WERI-Rb-1 (cell line): ENCODE data around the gene PTPRG.

Source experiments
- DNase-seq: peaks from one replicate; pipeline ENCODE4 v3.0.0-alpha.2; 2020
- H3K27ac ChIP-seq: fragments of 250-450 bp; sonication (Bioruptor Pico); 2 replicates; pipeline ENCODE4 v1.5.1; 2020; ENCODE audit warnings: mild to moderate bottlenecking, moderate library complexity
- H3K27me3 ChIP-seq: fragments of 250-450 bp; sonication (Bioruptor Pico); 2 replicates; pipeline ENCODE4 v1.5.1; 2021; ENCODE audit warnings: mild to moderate bottlenecking, low read depth, moderate library complexity; ENCODE audit not compliant: insufficient read depth, severe bottlenecking
- H3K36me3 ChIP-seq: fragments of 250-450 bp; sonication (Bioruptor Pico); 2 replicates; pipeline ENCODE4 v1.5.1; 2020; ENCODE audit warnings: mild to moderate bottlenecking, moderate library complexity
- H3K4me3 ChIP-seq: 2 replicates; pipeline ENCODE4 v1.5.1; 2011; ENCODE audit warnings: low read depth, mild to moderate bottlenecking, control low read depth, low read length
- H3K9me3 ChIP-seq: fragments of 250-450 bp; sonication (Bioruptor Pico); 2 replicates; pipeline ENCODE4 v1.5.1; 2021; ENCODE audit warnings: mild to moderate bottlenecking, moderate library complexity; ENCODE audit not compliant: severe bottlenecking
- TF ChIP-seq, protein P1 (sequence below): IDR thresholded peaks from 2 replicates; pipeline ENCODE4 v1.5.1; 2011; ENCODE audit warnings: low read depth, mild to moderate bottlenecking, control low read depth, inconsistent platforms, low read length

PTPRG gene

DNA sequence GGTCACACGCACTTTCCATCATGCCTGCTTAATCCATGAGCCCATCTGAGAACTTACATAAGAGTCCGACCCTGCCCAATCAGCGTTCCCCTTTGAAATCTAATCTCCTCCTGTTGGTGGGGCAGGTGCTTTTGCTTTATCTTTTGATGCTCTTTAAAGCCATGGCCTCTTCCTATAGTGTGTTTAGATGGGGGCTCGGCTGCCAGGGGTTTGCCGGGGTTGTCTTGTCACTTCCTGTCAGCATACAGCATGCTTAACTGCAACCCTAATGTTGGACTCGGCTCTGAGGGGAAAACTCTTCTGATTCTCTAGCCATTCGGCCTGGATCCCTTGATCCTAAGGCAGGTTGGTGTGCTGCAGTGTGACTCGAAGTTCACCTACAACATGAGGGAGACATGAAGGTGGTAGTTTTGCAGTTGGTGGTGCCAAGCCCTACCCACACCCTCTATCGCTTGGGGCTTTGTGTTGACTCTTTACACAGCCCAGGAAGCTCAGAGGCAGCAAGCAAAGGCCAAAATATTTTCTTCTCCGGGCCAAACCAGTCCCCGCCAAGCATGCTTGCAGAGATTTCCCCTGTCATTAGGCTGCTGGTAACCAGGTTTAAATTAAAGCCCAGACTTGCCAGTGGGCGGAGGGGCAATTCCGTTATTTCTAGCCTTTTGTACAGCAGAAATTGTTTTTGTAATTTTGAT is 593.2 kb downstream of the PTPRG start:
- Histone ChIP-seq H3K9me3 (no peaks in the 10 kb centered on the region), H3K4me3 (no peak overlapping the region), H3K27ac (no peak overlapping the region), H3K27me3 (no peaks in the 10 kb centered on the region), H3K36me3 (peaks cover 17% of the 10 kb centered on the region)
- TF ChIP-seq, protein P1, sequence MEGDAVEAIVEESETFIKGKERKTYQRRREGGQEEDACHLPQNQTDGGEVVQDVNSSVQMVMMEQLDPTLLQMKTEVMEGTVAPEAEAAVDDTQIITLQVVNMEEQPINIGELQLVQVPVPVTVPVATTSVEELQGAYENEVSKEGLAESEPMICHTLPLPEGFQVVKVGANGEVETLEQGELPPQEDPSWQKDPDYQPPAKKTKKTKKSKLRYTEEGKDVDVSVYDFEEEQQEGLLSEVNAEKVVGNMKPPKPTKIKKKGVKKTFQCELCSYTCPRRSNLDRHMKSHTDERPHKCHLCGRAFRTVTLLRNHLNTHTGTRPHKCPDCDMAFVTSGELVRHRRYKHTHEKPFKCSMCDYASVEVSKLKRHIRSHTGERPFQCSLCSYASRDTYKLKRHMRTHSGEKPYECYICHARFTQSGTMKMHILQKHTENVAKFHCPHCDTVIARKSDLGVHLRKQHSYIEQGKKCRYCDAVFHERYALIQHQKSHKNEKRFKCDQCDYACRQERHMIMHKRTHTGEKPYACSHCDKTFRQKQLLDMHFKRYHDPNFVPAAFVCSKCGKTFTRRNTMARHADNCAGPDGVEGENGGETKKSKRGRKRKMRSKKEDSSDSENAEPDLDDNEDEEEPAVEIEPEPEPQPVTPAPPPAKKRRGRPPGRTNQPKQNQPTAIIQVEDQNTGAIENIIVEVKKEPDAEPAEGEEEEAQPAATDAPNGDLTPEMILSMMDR = no peak
- DNase-seq = no peak

- no peak overlapping the region for H3K4me3 ChIP-seq
- no peak for DNase-seq
- H3K27me3 ChIP-seq = no peaks in the 10 kb centered on the region
- TF ChIP-seq, protein P1 = no peak
- H3K36me3 ChIP-seq = peaks cover 30% of the 10 kb centered on the region
- H3K27ac ChIP-seq = no peak overlapping the region
- H3K9me3 ChIP-seq = no peaks in the 10 kb centered on the region
Measured at GRCh38 chr3:62159056-62159708, 597.8 kb downstream of the PTPRG start.

GRCh38 chr3:62159709-62160092 is 598.3 kb downstream of the PTPRG start:
- TF ChIP-seq, protein P1 = no peak
- Histone ChIP-seq H3K9me3 (no peaks in the 10 kb centered on the region), H3K36me3 (peaks cover 30% of the 10 kb centered on the region), H3K4me3 (no peak overlapping the region), H3K27ac (no peak overlapping the region), H3K27me3 (no peaks in the 10 kb centered on the region)
- DNase-seq = no peak

GRCh38 chr3:62161371-62161770 is 600.0 kb downstream of the PTPRG start:
- H3K9me3 ChIP-seq = no peaks in the 10 kb centered on the region
- no peak overlapping the region for H3K4me3 ChIP-seq
- no peak for DNase-seq
- H3K27ac ChIP-seq = no peak overlapping the region
- H3K36me3 ChIP-seq = peaks cover 30% of the 10 kb centered on the region
- no peaks in the 10 kb centered on the region for H3K27me3 ChIP-seq
- TF ChIP-seq, protein P1 = no peak

DNA sequence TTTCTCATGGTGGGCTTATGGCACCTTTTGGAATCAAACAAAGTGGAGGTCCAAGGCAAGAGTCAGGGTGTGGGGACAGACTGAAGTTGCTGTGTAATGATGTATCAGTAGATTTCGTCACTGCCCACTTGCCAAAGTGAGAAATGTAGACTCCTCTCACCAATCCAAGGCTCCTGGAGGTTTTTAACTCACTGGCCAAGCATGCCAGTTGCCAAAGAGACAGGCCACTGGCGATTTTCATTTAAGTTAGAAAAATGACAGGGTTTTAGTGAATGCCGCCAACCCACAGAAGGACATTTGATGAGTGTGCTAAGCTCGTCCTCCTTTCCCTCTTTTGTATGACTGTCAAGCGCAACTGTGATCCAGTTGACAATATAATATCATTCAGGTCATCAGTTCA is 602.8 kb downstream of the PTPRG start:
- Histone ChIP-seq H3K36me3 (peaks cover 23% of the 10 kb centered on the region), H3K4me3 (no peak overlapping the region), H3K27ac (no peak overlapping the region), H3K27me3 (no peaks in the 10 kb centered on the region), H3K9me3 (no peaks in the 10 kb centered on the region)
- DNase-seq = no peak
- TF ChIP-seq, protein P1 = no peak
